K562 (cell line): ENCODE results near the gene DNAJC6. TPM values are rescaled to one million over a fixed set of nuclear protein-coding genes. Genes with fewer than 3 reads are reported as not detected.

Source experiments
- ARHGAP35 ChIP-seq: fragments of 450-650 bp; IDR thresholded peaks from 2 replicates; pipeline ENCODE4 v1.6.1; 2018; ENCODE audit not compliant: partially characterized antibody
- ARID3B ChIP-seq: fragments of 250-450 bp; sonication (Bioruptor Pico); IDR thresholded peaks from 2 replicates; pipeline ENCODE4 v1.4.0; 2020; ENCODE audit warnings: borderline replicate concordance
- BRF1 ChIP-seq: IDR thresholded peaks from 3 replicates; pipeline ENCODE4 v1.6.1; 2011; ENCODE audit warnings: borderline replicate concordance, mild to moderate bottlenecking; ENCODE audit not compliant: insufficient read length; ENCODE audit errors: extremely low read depth
- CREB3L1 ChIP-seq: fragments of 450-650 bp; IDR thresholded peaks from 2 replicates; pipeline ENCODE4 v1.6.1; 2014; ENCODE audit warnings: low read depth, mild to moderate bottlenecking, moderate library complexity, borderline replicate concordance
- CREM ChIP-seq: IDR thresholded peaks from 2 replicates; pipeline ENCODE4 v1.6.1; 2014; ENCODE audit warnings: antibody characterized with exemption, low read depth
- CSDE1 ChIP-seq, 2 experiments: fragments of 450-650 bp; IDR thresholded peaks; 2 replicates each; pipeline ENCODE4 v1.6.1; 2016; ENCODE audit warnings: mild to moderate bottlenecking in 1 of 2
- ETV6 ChIP-seq, 3 experiments: fragments of 150-350 bp in 1 of 3; sonication (generic) in 1 of 3; formaldehyde crosslinking in 1 of 3; IDR thresholded peaks; 2 replicates each; pipeline versions ENCODE4 v1.6.1 to v1.8.0; 2014 to 2022; ENCODE audit warnings: borderline replicate concordance in 2 of 3, low read depth in 2 of 3, antibody characterized with exemption in 1 of 3, low read length in 1 of 3, mild to moderate bottlenecking in 1 of 3, missing genetic modification reagents in 1 of 3
- FOS ChIP-seq: IDR thresholded peaks from 3 replicates; pipeline ENCODE4 v1.6.1; 2011; ENCODE audit not compliant: insufficient read length; ENCODE audit errors: extremely low read depth
- IRF2 ChIP-seq: sonication (generic); formaldehyde crosslinking; IDR thresholded peaks from 2 replicates; pipeline ENCODE4 v1.8.1; 2022; ENCODE audit warnings: mild to moderate bottlenecking, missing genetic modification reagents
- PHB ChIP-seq: fragments of 250-450 bp; sonication (Bioruptor Pico); IDR thresholded peaks from 2 replicates; pipeline ENCODE4 v1.5.0; 2021
- RBM34 ChIP-seq: fragments of 200-400 bp; formaldehyde crosslinking; IDR thresholded peaks from 2 replicates; pipeline ENCODE4 v1.6.1; 2018; ENCODE audit warnings: low read length, borderline replicate concordance; ENCODE audit not compliant: insufficient read depth
- RHOXF2B ChIP-seq: fragments of 250-450 bp; sonication (Bioruptor Pico); conservative IDR thresholded peaks from 2 replicates; pipeline ENCODE4 v1.5.1; 2021
- SAFB ChIP-seq: fragments of 200-400 bp; formaldehyde crosslinking; IDR thresholded peaks from 2 replicates; pipeline ENCODE4 v1.6.1; 2017; ENCODE audit warnings: low read depth, low read length, borderline replicate concordance
- TSC22D4 ChIP-seq: fragments of 450-650 bp; IDR thresholded peaks from 2 replicates; pipeline ENCODE4 v1.6.1; 2016; ENCODE audit warnings: missing genetic modification characterization, missing biosample characterization, control low read depth
- ZBTB1 ChIP-seq: sonication (generic); formaldehyde crosslinking; IDR thresholded peaks from 2 replicates; pipeline ENCODE4 v1.8.1; 2023; ENCODE audit warnings: missing genetic modification reagents, low read depth, mild to moderate bottlenecking, borderline replicate concordance
- ZNF184 ChIP-seq: sonication (generic); formaldehyde crosslinking; IDR thresholded peaks from 2 replicates; pipeline ENCODE4 v1.5.0; 2020; ENCODE audit warnings: missing genetic modification reagents
- ZNF395 ChIP-seq: fragments of 200-800 bp; sonication (Bioruptor generic); IDR thresholded peaks from 2 replicates; pipeline ENCODE4 v1.6.1; 2017; ENCODE audit warnings: missing genetic modification characterization, missing compliant biosample characterization
- ZNF436 ChIP-seq: fragments of 250-450, 450-650 bp; sonication (Bioruptor Pico); formaldehyde crosslinking; IDR thresholded peaks from 2 replicates; pipeline ENCODE4 v1.7.0; 2020; ENCODE audit warnings: mild to moderate bottlenecking
- ZNF57 ChIP-seq: fragments of 450-650 bp; formaldehyde crosslinking; IDR thresholded peaks from 2 replicates; pipeline ENCODE4 v1.4.0; 2020; ENCODE audit warnings: mild to moderate bottlenecking, moderate library complexity
- ZNF586 ChIP-seq: fragments of 450-650 bp; formaldehyde crosslinking; conservative IDR thresholded peaks from 2 replicates; pipeline ENCODE4 v1.4.0; 2020; ENCODE audit warnings: mild to moderate bottlenecking, moderate library complexity
- polyA plus RNA-seq, 8 experiments: library from polyadenylated mRNA; depleted of rRNA in 4 of 8; stranded (reverse) in 5 of 8; unstranded in 3 of 8; fragments of >200 nt; fragmentation: Nextera tagmentation in 2 of 8; fragmentation: Illumina TruSeq in 1 of 8; extraction: Ambion mirVana in 2 of 8; extraction: Trizol in 1 of 8; gene quantifications; 2 replicates each; pipeline versions ENCODE4 v1.2.1 to v1.2.3, GENCODE V29; 2011 to 2014; ENCODE audit warnings: inconsistent platforms in 1 of 8, missing spikeins in 1 of 8
- total RNA-seq, 7 experiments: library from RNA; depleted of rRNA in 6 of 7; stranded (reverse); fragments of >200 nt in 6 of 7; fragmentation: Illumina TruSeq in 2 of 7; extraction: Trizol in 2 of 7; gene quantifications; 2 replicates each; pipeline versions ENCODE4 v1.2.1 to v1.2.3, GENCODE V29; 2011 to 2021; ENCODE audit warnings: low replicate concordance in 1 of 7
- TF ChIP-seq, protein P1 (sequence below): fragments of 450-650 bp; IDR thresholded peaks from 2 replicates; pipeline ENCODE4 v1.6.1; 2016; ENCODE audit warnings: borderline replicate concordance

Gene DNAJC6
- total and polyA plus RNA-seq, 9 of the 15 experiments (the other 6 are each of a cell fraction or from before 2014, with no cell fraction given) = 6.7 to 78.7 (median 28.0) TPM

DNA sequence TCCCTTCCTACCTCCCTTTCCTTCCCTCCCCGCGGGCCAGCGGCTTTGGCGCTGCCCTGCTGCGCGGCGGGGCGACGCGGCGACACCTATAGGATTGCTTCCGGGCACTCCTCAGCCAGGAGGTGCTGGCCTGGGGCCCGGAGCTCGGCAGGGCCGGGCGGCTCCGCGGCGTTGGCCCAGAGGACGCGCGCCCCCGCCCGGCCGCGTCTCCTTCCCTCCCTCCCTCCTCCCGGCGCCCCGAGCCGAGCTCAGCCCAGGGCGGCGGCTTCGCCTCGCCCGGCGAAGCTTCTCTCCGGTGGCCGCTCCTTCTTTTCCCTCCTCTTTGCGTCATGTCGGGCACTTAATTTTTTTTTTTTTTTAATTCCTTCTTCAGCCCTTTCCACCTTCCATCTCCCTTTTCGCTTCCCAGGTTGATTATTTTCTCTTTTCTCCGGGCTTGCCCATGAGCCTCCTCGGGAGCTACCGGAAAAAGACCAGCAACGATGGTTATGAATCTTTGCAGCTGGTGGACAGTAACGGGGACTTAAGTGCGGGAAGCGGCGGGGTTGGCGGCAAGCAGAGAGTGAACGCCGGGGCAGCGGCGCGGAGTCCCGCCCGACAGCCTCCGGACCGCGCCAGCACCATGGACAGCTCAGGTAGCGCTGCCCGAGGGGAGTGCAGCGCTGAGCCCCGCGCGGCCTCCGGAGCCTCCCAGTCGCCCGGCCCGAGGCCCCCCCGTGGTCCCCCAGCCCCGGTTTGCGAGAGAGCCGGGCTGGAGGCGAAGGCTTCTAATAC is at the start of gene DNAJC6 (continued):
- TF ChIP-seq, protein P1, sequence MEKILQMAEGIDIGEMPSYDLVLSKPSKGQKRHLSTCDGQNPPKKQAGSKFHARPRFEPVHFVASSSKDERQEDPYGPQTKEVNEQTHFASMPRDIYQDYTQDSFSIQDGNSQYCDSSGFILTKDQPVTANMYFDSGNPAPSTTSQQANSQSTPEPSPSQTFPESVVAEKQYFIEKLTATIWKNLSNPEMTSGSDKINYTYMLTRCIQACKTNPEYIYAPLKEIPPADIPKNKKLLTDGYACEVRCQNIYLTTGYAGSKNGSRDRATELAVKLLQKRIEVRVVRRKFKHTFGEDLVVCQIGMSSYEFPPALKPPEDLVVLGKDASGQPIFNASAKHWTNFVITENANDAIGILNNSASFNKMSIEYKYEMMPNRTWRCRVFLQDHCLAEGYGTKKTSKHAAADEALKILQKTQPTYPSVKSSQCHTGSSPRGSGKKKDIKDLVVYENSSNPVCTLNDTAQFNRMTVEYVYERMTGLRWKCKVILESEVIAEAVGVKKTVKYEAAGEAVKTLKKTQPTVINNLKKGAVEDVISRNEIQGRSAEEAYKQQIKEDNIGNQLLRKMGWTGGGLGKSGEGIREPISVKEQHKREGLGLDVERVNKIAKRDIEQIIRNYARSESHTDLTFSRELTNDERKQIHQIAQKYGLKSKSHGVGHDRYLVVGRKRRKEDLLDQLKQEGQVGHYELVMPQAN = peak; percentile 89
- no peak for TF ChIP-seq ZNF395 (CRISPR knock-in tag)
- TF ChIP-seq ARHGAP35 = peak; percentile 55
- no peak for TF ChIP-seq PHB
- TF ChIP-seq RHOXF2B (CRISPR knock-in tag) = no peak
- no peak for TF ChIP-seq BRF1
- no peak for TF ChIP-seq RBM34
- TF ChIP-seq ZBTB1 (CRISPR knock-in tag) = peak; percentile 63; the same call in 1 of the 2 replicates
- 0 out of 4 replicates have a peak, but pooled peaks of 1 of the 2 experiments have one; percentile 32 for TF ChIP-seq ETV6 (IDR thresholded peaks at IDR 0.05; ENCODE audit: borderline replicate concordance in 1 of 2, low read depth in 2 of 2, low read length in 1 of 2)
- peak; percentile 92; the same call in 1 of the 2 replicates for TF ChIP-seq ETV6 (CRISPR knock-in tag; IDR thresholded peaks at IDR 0.05; ENCODE audit: borderline replicate concordance)
- TF ChIP-seq CREB3L1 = no peak
- TF ChIP-seq SAFB = no peak
- no peak for TF ChIP-seq ZNF57 (CRISPR knock-in tag)
- no peak for TF ChIP-seq CSDE1 (IDR thresholded peaks at IDR 0.05)
- TF ChIP-seq IRF2 (CRISPR knock-in tag) = no peak
- no peak for TF ChIP-seq TSC22D4 (tag)
- no peak for TF ChIP-seq FOS
- no peak for TF ChIP-seq ZNF184 (CRISPR knock-in tag)
- peak; percentile 72 for TF ChIP-seq CREM
- no peak for TF ChIP-seq ZNF586 (CRISPR knock-in tag)
- TF ChIP-seq ARID3B = no peak
- no peak for TF ChIP-seq ZNF436 (CRISPR knock-in tag)
